ENCODE results near the gene ATXN1. TPM values are rescaled to one million over a fixed set of nuclear protein-coding genes. Genes with fewer than 3 reads are reported as not detected.

ATXN1 gene
- polyA plus RNA-seq, 2 of the 4 experiments (the other 2 are of a cell fraction): 2.9 to 8.3 TPM

DNA sequence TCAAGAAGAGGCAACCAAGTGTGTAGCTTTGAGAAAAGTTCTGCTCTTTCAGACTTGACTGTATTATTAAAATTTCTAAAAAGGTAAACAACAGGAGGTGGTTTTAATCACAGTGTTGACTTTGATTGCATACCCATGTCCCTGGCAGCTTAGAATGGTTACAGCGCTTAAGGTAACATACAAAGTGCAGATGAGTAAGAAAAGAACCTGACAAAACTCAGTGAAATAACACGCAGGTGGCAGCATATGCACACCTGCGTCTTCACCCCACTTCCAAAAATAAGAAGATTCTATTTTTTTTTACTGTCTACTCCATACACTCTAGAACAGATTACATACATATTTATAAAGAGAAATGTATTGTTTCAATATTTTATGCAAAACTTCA lies 289.4 kb downstream of the ATXN1 start:
- H3K4me2 ChIP-seq: peak overlapping the region; percentile 49
- ATAC-seq (no peak), FAIRE-seq (no peak), DNase-seq (ENCODE audit: low read depth in 1 of 2, low spot score in 1 of 2) (no peak)
- no peak for TF ChIP-seq SREBF2 (IDR thresholded peaks at IDR 0.05)
- TF ChIP-seq, protein P1, sequence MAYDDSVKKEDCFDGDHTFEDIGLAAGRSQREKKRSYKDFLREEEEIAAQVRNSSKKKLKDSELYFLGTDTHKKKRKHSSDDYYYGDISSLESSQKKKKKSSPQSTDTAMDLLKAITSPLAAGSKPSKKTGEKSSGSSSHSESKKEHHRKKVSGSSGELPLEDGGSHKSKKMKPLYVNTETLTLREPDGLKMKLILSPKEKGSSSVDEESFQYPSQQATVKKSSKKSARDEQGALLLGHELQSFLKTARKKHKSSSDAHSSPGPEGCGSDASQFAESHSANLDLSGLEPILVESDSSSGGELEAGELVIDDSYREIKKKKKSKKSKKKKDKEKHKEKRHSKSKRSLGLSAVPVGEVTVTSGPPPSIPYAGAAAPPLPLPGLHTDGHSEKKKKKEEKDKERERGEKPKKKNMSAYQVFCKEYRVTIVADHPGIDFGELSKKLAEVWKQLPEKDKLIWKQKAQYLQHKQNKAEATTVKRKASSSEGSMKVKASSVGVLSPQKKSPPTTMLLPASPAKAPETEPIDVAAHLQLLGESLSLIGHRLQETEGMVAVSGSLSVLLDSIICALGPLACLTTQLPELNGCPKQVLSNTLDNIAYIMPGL (CRISPR knock-in tag; IDR thresholded peaks at IDR 0.05; ENCODE audit: borderline replicate concordance): no peak
- no peak for TF ChIP-seq POLR2AphosphoS2 (conservative IDR thresholded peaks at IDR 0.05; ENCODE audit: low read length)
- TF ChIP-seq, protein P2, sequence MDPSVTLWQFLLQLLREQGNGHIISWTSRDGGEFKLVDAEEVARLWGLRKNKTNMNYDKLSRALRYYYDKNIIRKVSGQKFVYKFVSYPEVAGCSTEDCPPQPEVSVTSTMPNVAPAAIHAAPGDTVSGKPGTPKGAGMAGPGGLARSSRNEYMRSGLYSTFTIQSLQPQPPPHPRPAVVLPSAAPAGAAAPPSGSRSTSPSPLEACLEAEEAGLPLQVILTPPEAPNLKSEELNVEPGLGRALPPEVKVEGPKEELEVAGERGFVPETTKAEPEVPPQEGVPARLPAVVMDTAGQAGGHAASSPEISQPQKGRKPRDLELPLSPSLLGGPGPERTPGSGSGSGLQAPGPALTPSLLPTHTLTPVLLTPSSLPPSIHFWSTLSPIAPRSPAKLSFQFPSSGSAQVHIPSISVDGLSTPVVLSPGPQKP (IDR thresholded peaks at IDR 0.05; ENCODE audit: low read depth, low read length): no peak
- no peak for TF ChIP-seq JUNB (IDR thresholded peaks at IDR 0.05)
- no peak for TF ChIP-seq ESRRA (IDR thresholded peaks at IDR 0.05; ENCODE audit: borderline replicate concordance, low read length)
- TF ChIP-seq KDM5A (IDR thresholded peaks at IDR 0.05): no peak
- TF ChIP-seq, protein P3, sequence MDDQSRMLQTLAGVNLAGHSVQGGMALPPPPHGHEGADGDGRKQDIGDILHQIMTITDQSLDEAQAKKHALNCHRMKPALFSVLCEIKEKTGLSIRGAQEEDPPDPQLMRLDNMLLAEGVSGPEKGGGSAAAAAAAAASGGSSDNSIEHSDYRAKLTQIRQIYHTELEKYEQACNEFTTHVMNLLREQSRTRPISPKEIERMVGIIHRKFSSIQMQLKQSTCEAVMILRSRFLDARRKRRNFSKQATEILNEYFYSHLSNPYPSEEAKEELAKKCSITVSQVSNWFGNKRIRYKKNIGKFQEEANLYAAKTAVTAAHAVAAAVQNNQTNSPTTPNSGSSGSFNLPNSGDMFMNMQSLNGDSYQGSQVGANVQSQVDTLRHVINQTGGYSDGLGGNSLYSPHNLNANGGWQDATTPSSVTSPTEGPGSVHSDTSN (IDR thresholded peaks at IDR 0.05): no peak
- TF ChIP-seq HOXB5 (CRISPR knock-in tag; IDR thresholded peaks at IDR 0.05): no peak
- peaks cover 26% of the 10 kb centered on the region for H3K4me1 ChIP-seq
- POLR2A ChIA-PET: no interaction called here
- no peak overlapping the region for H3K27ac ChIP-seq
- CTCF ChIA-PET: no interaction called here
- H3K9me3 ChIP-seq: no peaks in the 10 kb centered on the region
- WGBS (ENCODE audit: missing lambda C conversion rate): 87% methylated on average over 3 of the region's 3 CpGs
- H3K4me3 ChIP-seq: no peak overlapping the region

DNA sequence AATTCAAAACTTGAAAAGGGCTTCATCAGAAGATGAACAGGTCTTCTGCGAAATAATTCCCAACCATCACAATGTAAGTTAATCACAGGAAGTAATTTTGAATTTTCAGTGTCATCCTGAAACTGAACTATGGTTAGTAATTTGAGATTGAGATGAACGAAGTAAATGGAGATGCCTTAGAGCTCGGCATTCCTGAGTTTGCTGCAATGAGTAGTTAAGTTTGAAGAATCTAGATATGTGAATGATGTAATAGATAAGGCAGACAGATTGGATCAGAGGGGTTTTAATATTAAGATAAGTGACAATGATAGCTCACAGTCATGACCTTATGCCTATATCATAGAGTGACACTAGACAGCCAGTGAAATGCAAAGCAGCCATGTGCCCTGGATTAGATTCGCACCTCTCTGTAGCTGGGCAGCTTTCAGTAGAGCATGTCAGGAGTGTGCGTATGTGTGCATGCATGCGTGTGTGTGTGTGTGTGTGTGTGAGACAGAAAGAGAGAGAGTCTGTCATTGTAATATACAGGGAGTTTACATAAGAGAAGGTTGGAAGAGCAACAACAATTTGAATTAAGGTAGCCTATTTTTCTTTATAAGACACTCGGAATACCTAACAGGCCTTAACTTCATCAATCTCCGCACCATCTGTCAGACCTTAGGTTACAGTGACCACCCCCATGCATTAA lies 289.9 kb downstream of the ATXN1 start:
- no peak for DNase-seq (ENCODE audit: low read depth in 1 of 2, low spot score in 1 of 2)
- POLR2A ChIA-PET: no interaction called here
- no peak overlapping the region for H3K4me3 ChIP-seq
- CTCF ChIA-PET: no interaction called here
- 80% methylated on average over 8 of the region's 8 CpGs for WGBS (ENCODE audit: missing lambda C conversion rate)
- TF ChIP-seq HOXB13 (CRISPR knock-in tag; IDR thresholded peaks at IDR 0.05; ENCODE audit: low read depth) (no peak), CHD4 (IDR thresholded peaks at IDR 0.05; ENCODE audit: borderline replicate concordance) (no peak), NPAS2 (CRISPR knock-in tag; IDR thresholded peaks at IDR 0.05; ENCODE audit: borderline replicate concordance) (no peak), POLR2A (IDR thresholded peaks at IDR 0.05; ENCODE audit: low read length) (no peak), NFE2L2 (conservative IDR thresholded peaks at IDR 0.05; ENCODE audit: low read length) (no peak), CEBPB (IDR thresholded peaks at IDR 0.05) (no peak), FOSB (CRISPR knock-in tag; IDR thresholded peaks at IDR 0.05) (no peak), MAFK (IDR thresholded peaks at IDR 0.05; ENCODE audit: partially characterized antibody) (no peak), TFCP2L1 (CRISPR knock-in tag; IDR thresholded peaks at IDR 0.05) (no peak), JUNB (IDR thresholded peaks at IDR 0.05) (no peak), GATA3 (IDR thresholded peaks at IDR 0.05; ENCODE audit: borderline replicate concordance) (no peak)
- FAIRE-seq: no peak
- H3K9me3 ChIP-seq: no peaks in the 10 kb centered on the region
- H3K4me1 ChIP-seq: peaks cover 26% of the 10 kb centered on the region
- H3K27ac ChIP-seq: no peak overlapping the region
- no peak for ATAC-seq
- H3K4me2 ChIP-seq: no peak overlapping the region

DNA sequence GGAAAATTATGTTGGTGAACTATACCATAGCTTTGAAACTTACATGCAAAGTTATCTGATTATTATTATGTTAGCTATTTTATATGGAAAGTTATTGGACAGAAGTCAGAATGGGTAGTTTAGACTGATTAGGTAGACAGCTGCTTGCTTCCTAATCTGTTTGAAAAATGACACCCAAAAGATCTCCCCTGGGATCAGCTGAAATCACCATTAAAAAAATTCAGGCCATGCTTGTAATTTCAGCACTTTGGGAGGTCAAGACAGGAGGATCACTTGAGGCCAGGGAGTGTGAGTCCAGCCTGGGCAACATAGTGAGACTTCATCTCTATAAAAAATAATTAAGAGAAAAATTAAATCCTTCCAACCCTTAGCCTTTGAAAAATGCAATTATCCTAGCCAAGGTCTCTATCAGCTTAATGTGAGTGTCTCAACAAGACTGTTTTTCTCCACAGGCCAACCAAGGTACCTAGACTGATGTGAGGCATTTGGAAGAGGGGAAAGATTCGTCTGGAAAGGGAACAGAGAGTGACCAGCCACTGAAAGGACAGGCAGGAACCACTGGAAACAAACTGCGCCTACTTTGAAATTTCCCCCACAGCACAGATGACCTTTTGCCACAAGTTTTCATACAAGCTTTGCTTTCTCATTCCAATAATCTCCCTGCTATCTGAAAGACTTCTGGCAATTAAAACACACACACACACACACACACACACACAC lies 290.6 kb downstream of the ATXN1 start:
- H3K4me1 ChIP-seq: peaks cover 26% of the 10 kb centered on the region
- 84% methylated on average over 2 of the region's 2 CpGs for WGBS (ENCODE audit: missing lambda C conversion rate)
- ATAC-seq (no peak), DNase-seq (ENCODE audit: low read depth in 1 of 2, low spot score in 1 of 2) (no peak), FAIRE-seq (no peak)
- H3K4me2 ChIP-seq: no peak overlapping the region
- H3K4me3 ChIP-seq: no peak overlapping the region
- H3K27ac ChIP-seq: no peak overlapping the region
- CTCF ChIA-PET: interaction anchor here (0.9 kb wide), 1 partner anchor 149 kb away, joined by 3 read pairs; no protein-coding TSS in a partner anchor
- POLR2A ChIA-PET: no interaction called here
- no peaks in the 10 kb centered on the region for H3K9me3 ChIP-seq
- TF ChIP-seq, protein P4, sequence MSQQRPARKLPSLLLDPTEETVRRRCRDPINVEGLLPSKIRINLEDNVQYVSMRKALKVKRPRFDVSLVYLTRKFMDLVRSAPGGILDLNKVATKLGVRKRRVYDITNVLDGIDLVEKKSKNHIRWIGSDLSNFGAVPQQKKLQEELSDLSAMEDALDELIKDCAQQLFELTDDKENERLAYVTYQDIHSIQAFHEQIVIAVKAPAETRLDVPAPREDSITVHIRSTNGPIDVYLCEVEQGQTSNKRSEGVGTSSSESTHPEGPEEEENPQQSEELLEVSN (IDR thresholded peaks at IDR 0.05; ENCODE audit: borderline replicate concordance, low read depth): no peak
- no peak for TF ChIP-seq CBX2 (IDR thresholded peaks at IDR 0.05; ENCODE audit: borderline replicate concordance, low read depth)
- TF ChIP-seq CHD2 (IDR thresholded peaks at IDR 0.05; ENCODE audit: low read length, partially characterized antibody): no peak
- TF ChIP-seq TP53 (CRISPR knock-in tag; IDR thresholded peaks at IDR 0.05): no peak
- no peak for TF ChIP-seq FOXS1 (CRISPR knock-in tag; IDR thresholded peaks at IDR 0.05)
- TF ChIP-seq ZC3H11A (IDR thresholded peaks at IDR 0.05): no peak
- no peak for TF ChIP-seq KDM1A (IDR thresholded peaks at IDR 0.05; ENCODE audit: low read depth)
- TF ChIP-seq HOXA7 (CRISPR knock-in tag; IDR thresholded peaks at IDR 0.05): no peak
- TF ChIP-seq TFCP2L1 (CRISPR knock-in tag; IDR thresholded peaks at IDR 0.05): no peak
- no peak for TF ChIP-seq CBX8 (IDR thresholded peaks at IDR 0.05)
- no peak for TF ChIP-seq RFX5 (IDR thresholded peaks at IDR 0.05)
- no peak for TF ChIP-seq ZNF302 (CRISPR knock-in tag; IDR thresholded peaks at IDR 0.05)
- no peak for TF ChIP-seq RARB (CRISPR knock-in tag; IDR thresholded peaks at IDR 0.05)
- TF ChIP-seq NR3C1 (IDR thresholded peaks at IDR 0.05): no peak
- no peak for TF ChIP-seq JUN (IDR thresholded peaks at IDR 0.05)
- no peak for TF ChIP-seq ESRRA (IDR thresholded peaks at IDR 0.05; ENCODE audit: borderline replicate concordance, low read length)
- TF ChIP-seq POLR2AphosphoS2 (conservative IDR thresholded peaks at IDR 0.05; ENCODE audit: low read length): no peak
